GM21528 (cell line): Measurements from ENCODE around the gene GNAL.

Source experiments
- ATAC-seq: cut with Tn5 transposase; IDR thresholded peaks from one replicate; pipeline ENCODE4 v1.9.1; 2021; ENCODE audit warnings: mild to moderate bottlenecking, moderate library complexity; ENCODE audit not compliant: unreplicated experiment, low FRiP score

The GNAL gene

DNA sequence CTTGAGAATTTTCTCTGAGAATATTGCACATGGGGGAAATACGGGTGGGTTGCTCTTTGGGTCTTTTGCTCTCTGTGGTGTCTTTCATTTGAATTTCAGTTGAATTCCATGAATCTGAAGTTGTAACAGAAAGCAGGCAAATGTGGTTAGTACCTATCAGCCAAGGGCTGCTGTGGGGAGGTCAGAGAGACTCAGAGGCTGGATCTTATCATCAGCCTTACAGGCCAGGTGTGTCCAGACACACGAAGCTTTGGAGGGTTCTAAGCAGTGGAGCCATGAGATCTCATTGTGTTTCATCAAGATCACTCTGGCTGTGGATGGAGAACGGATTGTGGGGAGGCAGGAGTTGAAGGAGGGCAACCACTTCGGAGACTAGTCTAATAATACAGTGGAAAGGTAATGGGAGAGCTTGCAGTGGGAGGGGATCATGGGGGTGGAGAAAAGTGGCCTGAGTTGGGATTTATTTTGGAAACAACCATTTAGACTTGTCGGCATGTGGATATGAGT lies 68.1 kb downstream of the GNAL start:
- no peak for ATAC-seq

DNA sequence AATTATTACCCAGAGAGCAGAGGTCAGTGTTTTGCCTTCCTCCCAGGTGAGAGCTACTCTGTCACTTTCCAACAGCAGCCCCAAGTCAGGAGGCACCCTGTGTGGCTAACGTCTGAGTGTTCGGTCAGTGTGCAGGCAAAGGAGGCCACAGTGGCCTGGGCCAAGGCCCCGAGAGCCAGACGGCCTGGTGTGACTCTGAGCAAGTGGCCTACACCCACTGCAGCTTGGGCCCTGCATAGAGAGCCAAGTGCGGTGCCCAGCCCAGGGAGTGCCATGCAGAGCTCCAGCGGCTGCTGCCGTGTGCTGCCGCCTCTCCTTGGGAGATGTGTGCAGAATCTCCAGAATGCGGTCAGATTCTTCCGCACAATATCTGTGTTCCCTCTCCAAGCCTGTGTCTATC lies 70.4 kb downstream of the GNAL start:
- no peak for ATAC-seq

DNA sequence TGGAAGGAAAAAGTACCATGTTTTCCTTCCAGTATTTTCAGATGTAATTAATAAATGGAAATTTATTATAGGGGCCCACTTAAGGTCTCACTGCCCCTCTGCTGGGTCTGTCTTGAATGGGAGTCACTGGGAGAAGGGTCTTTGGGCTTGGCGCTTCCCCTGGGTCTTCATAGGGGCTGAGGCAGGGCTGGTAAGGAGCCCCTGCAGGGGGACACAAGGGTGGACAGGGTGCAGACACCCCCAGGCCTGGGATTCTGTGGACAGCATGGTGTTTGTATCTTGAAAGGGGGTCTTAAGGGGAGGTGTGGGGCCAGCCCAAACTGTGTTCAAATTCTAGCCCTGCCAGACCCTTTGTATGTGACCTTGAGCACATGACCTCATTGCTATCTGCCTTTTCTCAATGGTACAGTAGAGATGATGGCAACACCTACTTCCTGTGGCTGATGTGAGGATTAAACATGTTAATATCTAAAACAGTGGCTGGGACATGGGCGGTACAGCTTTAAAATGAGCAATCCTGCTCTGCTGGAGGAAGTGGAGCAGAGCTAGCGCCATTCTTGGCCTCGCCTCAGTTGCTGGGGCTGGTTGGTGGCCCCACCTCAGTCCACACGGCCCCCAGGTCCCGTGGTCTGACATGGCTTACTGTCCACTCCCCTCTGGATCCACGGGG lies 71.6 kb downstream of the GNAL start:
- no peak for ATAC-seq

DNA sequence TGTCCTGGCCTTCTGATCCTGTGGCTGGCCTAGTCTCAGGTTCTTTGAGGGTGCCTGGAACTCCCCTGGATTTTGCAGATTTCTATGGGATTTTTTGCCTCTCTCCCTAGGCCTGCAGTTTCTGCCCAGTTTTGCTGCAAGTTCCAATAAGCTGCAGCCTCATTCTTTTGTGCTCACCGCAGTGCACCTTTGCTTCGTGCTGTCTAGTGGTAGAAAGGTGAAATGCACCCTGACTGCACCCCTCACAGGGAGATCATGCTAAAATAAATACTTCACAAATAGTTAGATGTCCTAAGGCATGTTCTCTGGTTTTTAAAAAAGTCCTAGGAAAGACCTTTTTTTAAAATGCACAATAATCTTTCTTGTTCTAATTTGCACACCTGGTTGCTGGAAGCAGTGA lies 72.5 kb downstream of the GNAL start:
- ATAC-seq = no peak

DNA sequence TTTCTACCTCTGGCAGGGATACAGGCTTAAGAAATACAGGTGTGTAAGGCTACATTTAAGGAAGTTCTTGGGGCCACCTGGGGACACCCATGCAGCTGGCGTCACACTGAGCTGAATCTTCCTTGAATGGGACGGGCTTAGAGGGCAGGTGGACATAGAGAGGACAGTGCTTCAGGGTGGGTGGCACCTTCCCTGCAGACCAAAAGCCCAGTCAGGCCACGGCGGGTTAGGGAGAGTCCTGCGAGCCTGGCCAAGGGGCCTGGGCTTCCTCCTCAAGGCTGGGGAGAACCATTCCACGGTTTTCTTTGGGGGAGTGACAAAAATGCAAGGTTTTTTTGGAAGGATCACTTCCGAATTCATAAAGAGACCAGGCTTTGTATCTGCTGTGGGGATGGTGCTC lies 73.4 kb downstream of the GNAL start:
- ATAC-seq = no peak

DNA sequence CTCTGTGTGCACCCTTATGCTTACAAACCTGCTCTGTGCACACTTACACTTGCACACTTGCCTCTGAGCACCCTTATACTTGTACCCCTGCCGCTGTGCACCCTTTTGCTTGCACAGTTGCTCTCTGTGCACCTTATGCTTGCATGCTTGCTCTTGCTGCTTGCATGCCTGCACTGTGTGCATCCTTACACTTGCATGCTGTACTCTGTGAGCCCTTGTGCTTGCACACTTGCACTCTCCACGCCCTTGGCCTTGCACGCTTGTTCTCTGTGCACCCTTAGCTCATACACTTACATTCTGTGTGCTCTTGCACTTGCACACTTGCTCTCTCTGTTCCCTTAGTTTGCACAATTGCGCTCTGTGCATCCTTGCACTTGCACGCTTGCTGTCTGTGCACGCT lies 78.3 kb downstream of the GNAL start:
- ATAC-seq = no peak

DNA sequence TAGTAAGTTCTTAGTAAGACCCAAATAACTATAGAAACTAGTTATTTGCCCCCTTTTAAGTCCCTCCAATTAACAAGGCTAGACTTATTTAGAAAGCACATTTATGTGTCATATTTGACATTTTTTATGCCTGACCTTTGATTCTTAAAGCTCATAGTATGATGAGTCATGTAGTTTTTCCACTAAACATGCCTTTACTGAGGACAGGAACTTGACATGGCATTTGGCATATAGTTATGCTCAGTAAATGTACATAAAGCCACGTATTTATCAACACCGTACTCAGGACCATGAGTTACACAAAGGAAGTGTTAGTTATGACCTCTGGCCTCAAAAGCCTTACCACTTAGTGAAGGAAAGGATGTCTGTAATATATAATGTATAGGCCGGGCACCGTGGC lies 78.9 kb downstream of the GNAL start:
- ATAC-seq = no peak

DNA sequence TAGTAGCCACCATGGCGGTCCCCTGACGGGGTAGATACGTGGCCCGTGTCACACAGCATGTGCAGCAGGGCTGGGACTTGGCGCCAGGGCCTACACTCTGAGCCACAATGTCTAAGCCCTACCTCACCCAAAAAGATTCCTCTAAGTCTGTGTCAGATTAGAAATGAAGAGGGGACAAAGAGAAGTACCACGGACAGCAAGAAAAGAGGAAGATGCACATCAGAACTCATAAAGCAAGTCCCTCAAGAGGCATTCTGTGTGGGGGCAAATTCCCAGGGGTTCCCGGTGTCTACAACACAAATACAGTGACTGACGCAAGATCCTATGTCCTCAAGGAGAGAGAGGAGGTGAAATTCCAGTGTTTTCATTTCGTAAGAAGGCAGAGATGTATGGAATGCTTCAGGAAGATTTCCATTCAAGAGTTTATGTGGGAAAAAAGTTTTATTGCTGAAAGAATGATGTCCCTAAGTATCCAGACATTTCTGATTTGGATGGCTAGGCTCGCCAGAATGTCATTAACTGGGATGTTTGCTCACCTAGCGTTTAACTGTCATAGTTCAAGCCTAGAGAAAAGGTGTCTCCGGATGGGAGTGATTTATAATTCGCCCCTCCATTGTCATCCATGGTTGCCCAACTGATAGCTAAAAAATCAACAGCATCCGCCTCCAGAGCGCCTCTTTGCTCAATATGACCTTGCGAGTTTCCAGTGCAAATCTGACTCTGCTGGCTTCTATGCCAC lies 86.5 kb downstream of the GNAL start:
- no peak for ATAC-seq

DNA sequence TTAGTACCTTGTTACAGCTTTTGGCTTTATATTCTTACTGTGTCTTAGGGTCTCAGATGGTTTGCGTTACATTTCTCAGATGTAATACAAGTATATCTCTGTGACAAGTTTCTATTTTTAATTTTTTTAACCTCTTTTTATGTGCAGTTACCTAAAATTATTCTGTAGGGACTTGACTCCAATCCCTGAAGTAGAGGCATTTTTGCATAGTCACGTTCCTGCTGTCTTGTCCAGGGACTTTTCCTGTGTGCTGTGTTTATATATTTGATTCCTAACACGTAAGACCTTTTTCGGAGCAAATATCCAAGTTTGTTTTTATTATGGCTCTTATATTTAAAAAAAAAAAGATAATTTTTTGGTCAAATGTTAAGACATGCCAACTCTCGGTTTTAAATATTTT lies 91.0 kb downstream of the GNAL start:
- ATAC-seq = no peak

DNA sequence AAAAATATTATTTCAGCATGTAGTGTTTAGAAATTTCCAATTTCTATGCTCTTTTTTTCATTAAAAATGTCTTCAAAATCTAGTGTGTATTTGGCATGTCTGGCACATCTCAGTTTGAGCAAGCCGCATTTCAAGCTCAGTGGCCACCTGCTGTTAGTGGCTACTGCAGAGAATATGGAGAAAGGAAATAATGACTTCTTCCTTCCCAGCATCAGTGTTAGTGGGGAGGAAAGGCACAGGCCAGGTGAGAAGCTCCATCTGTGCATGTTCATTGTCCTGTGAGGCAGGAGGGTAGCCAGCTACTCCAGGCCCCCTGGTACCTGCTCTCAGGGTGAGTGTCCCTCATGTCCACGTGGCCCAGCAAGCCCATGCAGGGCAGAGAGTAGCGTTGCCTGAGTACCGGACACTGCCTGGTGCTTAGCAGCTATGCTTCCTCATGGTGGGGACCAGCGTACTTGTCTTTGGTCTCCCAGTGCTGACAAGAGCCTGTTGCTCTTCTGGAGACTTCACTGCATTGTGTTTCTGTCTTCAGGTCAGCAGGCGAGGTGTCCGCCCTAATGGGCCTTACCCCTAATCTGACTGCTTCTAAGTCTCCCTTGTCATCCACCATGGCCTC lies 94.8 kb downstream of the GNAL start:
- no peak for ATAC-seq

DNA sequence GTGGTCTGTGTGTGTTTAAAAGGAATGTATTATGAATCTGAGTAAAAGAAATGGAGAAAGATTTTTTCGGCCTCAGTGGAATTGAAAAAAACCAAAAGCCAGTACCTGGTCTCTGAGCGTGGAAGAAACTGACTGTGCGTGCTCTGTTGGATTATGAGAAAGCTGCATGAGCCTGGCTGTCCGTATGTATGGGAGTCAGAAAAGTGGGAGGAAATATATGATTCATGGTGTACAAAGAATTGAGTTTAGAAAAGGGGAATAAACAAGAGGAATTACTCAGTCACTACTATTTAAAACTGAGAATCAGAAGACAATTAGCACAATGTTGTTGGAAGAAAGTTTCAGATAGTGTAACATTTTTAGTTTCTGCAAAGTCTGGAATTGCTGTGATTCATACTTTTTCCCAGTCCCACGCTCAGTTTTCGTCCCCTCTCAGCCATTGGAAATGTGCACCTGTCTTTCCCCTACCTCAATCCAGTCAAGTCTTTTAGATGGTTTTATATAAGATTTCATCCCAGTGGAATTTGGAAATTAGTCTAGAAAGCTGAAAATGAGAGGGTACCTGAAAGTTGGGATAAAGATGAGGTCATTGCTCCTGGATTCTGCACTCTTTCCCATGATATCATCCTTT lies 95.7 kb downstream of the GNAL start:
- ATAC-seq = no peak

DNA sequence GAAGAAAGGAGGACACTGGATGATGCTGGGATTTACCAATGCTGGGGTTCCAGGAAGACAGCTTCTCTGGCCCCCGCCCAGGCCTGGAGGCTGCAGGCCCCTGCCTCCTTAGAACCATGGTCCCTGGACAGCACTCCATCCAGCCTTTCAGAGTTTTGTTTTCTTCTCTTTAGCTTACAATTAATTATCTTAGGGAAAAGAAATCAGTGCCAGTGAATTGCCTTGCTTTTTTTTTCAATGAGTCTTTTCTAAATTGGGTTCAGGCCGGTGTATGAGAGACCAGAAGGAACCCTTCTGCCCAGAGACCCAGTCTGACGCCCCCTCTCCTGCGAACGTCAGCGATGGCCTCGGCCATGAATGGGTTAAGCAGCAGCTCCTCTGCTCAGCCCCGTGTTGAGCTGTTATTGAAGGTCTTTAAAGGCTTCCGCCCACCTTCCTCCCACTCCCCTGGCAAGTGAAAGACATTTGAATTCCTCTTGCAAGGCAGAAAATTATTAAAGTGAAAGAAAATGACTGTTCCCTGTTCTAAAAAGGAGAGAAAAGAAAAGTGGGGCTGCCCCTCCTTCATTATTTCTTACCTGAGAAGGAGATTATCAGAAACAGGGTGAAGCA lies 96.5 kb downstream of the GNAL start:
- no peak for ATAC-seq

DNA sequence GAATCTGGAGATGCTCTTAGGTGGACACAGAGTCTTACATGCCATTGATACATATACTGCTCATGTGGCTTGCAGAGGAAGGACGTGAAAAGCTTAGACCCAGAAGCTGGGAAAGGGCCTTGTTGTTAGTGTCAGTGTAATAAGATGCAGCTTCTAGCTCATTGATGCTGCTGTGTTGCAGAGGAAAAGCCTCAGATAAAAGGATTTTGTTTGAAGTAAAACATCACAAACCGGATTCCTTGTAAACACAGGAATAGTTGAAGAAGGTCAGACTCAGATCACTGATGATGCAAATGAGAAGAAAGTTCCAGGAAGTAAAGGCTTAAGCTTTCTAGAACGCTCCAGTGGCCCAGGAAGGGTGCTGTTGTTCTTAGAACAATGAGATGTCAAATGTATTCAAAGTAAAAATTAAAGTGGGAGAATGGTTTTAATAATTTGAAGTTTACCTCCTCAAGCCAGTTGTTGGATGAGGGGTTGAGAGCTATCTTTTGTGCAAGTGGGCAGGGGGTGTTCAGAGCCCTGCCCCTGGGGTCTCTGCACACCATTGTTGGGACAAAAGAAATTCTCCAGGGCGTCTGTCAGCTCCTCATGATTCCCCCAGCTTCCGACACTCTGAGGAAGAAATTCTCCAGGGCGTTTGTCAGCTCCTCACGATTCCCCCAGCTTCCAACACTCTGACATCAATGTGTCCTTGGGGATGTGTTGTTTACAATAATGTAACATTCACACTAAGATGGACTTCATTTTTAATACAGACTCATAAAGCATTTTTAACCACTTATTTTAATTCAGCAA lies 100.8 kb downstream of the GNAL start:
- ATAC-seq = no peak

DNA sequence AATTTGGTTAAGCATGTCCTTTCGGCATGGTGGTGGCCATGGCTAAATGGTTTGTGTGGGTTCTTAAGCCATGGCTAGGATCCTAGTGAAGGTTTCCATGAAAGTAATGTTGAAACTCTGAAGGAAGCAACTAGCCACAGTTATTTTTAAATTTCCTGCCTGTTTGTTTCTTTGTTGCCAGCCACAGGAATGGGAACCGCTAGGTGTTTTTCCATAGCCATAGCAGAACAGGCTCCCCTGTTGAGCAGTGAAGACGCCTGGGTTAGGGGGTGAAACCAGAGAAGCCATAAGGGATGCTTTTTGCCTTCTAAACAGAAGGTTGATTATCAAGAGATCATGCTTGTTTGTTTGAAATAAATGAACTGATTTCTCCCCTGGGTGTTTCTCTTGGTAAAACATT lies 102.1 kb downstream of the GNAL start:
- ATAC-seq = no peak

DNA sequence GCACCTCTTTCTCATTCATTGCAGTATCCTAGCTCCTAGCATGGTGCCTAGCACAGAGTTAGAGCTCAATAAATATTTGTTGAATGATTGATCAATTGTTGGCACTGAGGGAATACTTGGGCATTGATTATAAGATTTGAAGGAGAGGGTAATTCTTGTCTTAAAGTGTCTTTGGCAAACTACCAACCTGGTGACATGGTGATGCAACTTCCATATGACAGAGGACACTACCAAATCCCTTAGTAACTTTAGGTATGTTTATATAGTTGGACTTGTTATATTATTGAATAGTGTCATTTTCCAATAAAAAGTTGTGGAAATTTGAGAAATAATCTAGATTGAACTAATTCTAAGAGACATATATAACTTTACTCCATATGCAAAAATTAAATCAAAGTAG lies 103.6 kb downstream of the GNAL start:
- ATAC-seq = no peak

DNA sequence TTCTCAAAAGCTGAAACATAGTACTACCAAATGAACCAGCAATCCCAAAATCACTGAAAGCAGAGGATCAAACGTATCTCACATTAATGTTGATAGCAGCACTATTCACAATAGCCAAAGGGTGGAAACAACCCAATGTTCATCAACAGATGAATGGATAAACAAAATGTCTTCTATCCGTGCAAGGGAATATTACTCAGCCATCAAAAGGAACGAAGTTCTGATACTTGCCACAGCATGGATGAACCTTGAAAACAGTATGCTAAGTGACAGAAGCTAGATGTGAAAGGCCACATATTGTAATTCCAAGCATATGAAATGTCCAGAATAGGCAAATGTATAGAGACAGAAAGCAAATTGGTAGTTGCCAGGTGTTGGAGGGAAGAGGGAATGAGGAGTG lies 105.1 kb downstream of the GNAL start:
- ATAC-seq = no peak

DNA sequence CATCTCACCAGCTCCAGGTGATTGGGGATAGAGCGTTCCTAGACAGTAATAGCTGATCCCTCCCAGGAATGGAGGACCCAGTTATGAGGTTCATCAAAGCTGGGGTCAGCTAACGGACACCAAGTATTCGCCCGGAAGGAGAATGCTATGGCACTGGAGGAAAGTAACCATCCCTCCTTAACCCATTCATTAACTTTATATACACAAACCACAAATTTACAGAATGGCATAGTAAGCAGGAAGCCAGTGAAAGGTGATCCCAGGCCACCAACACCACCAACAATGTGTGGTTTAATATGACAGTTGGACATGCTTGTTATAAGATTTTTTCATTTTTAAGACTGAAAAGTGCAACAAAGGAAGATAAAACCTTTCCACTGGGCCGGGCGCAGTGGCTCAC lies 106.9 kb downstream of the GNAL start:
- ATAC-seq = no peak

DNA sequence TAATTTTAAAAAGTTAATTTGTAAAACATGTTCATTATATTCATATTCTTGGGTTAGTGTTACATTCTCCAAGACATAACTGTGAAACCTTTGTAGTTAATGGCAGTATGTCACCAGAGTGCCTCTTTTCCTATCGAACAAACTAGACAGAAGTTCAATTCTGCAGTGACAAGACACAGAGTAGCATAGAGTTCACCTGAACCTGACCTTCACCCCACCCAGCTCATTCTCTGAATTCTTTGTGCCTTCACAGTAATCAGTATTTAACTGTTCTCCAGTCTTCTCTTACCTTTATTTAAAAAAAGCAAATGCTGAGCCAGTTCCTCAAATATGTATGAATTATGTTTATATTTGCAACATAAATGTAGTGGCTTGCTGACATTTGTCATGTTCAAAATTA lies 109.2 kb downstream of the GNAL start:
- ATAC-seq = no peak

DNA sequence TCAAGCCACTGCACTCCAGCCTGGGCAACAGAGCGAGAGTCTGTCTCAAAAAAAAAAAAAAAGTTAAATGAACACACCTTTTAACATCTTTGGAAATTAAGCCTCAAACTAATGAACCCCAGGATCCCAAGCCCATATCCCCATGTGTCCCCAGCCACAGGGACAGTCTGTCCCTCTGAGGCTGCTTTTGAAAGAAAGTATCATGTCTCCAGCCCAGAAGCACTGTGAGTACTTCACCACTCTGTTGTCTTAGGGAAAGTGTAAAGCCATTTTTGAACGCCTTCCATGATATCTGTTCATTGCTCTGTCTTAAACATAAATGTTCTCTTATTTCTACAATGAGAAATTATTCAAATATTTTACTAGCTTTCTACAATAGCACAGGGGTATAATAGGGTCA lies 110.0 kb downstream of the GNAL start:
- no peak for ATAC-seq
